HG03520 (cell line): ENCODE results near the gene APOC3.
"Not testable (repeated sequence)": the region's sequence is repeated elsewhere in the genome, so short reads cannot be mapped to it uniquely, and the experiment has no call there.

Source experiments
- ATAC-seq: cut with Tn5 transposase; IDR thresholded peaks from one replicate; pipeline ENCODE4 v1.9.1; 2021; ENCODE audit warnings: mild to moderate bottlenecking, moderate library complexity; ENCODE audit not compliant: unreplicated experiment

The APOC3 gene

DNA sequence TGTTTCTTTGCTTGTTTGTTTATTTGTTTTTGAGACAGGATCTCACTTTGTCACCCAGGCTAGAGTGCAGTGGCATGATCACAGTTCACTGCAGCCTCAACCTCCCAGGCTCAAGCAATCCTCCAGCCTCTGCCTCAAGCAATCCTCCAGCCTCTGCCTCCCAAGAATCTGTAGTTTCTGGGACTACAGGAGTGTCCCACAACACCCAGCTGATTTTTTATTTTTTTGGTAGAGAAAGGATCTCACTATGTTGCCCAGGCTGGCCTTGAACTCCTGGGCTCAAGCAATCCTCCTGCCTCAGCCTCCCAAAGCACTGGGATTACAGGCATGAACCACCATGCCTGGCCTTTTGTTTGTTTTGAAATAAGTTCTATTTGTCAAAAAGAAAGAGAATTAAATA, 28.0 kb upstream of the APOC3 start:
- ATAC-seq = not testable (repeated sequence)

- no peak for ATAC-seq
Measured at GRCh38 chr11:116804001-116804400, 25.7 kb upstream of the APOC3 start.

DNA sequence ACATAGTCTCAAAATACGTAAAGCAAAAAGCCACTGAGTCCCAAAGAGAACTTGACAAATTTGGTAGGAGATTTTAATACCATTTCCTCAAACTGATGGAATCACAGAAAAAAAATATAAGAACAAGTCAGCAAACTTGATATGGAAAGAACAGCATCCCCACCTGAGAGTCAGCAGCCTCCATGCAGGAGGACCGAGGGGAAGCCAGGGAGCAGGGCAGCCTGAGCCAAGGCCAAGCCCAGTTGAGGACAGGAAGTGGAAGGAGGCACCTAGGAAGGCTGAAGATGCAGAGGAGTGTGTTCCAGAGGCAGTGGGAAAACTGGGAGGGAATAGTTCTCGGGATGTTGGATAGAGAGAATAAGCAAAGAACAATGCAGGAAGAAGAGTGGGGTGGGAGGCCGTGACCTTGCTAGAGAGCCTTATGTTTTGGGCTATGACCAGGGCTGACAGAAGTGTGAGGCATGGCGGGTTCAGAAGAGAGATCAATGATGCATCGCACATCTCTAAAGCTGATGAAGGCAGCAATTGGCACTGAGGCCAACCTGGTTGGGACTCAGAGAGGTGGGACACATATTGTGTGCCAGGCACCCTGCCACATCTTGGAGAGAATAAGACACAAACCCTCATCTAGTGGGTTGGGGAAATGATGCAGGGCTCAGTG, 22.0 kb upstream of the APOC3 start:
- ATAC-seq = no peak

DNA sequence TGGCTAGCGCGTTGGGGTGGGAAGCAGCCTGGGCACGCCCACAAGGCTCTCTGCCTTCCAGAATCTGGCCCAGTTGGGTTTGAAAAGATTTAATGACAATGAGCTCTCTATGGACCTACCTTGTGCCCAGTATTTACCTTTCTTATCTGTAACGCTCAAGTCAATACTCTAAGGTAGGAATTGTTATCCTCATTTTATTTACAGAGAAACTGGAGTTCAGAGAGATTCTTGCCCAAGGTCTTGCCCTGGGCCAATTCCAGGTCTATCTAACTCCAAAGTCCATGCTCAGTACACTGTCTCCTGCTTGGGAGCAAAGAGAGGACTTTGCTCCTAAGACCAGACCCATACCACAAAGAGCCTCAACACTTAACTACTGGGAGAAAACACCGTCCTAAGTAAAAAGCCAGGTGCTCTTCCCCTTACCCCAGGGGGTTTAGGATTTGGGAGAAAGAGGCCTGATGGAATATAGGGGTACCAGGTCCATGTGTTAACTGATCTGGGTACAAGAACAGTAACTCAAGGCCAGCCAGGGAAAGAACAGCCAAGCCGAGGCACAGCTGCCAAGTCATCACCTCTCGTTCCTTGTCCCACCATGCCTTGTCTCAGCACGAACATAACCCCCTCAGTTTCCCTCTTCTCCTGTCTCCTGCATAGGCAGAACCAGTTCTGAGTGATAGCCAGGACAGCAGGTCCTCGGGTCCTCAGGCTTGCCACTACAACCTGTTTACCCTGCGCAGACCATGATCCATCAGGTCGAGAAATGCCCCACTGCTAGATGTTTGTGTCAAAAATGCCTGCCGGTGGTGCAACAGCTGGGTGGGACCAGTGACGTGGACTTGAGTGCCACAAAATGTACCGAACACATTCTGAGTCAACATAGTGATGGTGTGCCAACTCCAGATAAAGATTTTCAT, 21.2 kb upstream of the APOC3 start:
- no peak for ATAC-seq

GRCh38 chr11:116811194-116811593, 18.5 kb upstream of the APOC3 start:
- no peak for ATAC-seq

DNA sequence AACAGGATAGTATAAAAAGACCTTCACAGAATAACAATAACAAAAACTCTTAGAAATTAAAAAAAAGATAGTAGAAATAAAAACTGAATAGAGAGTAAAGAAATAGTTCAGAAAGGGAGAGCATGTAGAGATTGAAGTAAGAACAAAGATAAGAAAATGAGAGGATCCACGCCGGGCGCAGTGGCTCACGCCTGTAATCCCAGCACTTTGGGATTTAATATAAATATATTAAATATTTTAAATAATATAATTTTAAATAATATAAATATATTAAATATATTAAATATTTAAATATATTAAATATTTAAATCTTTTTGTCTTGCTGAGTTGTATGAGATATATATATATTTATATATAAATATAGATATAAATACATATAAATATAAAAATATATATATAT, 17.6 kb upstream of the APOC3 start:
- ATAC-seq = no peak

GRCh38 chr11:116813170-116813569, 16.5 kb upstream of the APOC3 start:
- ATAC-seq = no peak

DNA sequence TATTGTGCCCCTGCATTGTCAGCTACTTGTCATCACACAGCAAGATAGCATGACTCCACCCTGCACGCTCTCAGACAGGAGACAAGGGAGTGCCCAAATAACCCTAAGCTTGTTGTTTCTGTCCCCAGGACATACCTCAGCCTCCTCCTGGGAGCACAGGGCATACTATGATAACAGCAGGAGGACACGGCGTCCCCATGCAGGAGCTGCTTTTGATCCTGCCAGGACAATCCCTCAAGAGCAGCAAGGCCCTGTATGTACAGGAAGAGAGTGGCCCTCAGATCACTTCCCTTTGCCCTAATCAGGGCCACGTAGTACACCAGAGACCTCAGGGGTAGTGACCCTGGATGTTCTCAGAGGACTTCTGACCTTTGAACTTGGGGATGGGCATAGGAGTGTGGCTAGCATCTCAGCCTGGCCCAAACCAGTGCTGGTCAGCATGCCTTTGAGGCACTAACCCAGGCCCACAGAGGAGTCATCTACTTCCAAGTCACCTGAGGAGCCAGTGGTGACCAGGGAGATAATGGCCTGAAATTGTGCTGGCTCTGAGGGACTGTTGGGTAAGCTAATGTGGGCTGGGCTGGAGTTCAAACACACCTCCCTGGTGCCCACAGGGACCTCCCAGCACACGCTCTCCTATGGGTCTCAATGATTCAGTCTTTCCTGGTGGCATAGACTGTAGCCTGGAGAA, 15.8 kb upstream of the APOC3 start:
- ATAC-seq = no peak

- ATAC-seq = no peak
Measured at GRCh38 chr11:116814502-116814901, 15.2 kb upstream of the APOC3 start.

GRCh38 chr11:116819049-116819448, 10.7 kb upstream of the APOC3 start:
- ATAC-seq = no peak

GRCh38 chr11:116821050-116821918, 8.4 kb upstream of the APOC3 start:
- no peak for ATAC-seq

GRCh38 chr11:116822575-116822974, 7.1 kb upstream of the APOC3 start:
- ATAC-seq = no peak

DNA sequence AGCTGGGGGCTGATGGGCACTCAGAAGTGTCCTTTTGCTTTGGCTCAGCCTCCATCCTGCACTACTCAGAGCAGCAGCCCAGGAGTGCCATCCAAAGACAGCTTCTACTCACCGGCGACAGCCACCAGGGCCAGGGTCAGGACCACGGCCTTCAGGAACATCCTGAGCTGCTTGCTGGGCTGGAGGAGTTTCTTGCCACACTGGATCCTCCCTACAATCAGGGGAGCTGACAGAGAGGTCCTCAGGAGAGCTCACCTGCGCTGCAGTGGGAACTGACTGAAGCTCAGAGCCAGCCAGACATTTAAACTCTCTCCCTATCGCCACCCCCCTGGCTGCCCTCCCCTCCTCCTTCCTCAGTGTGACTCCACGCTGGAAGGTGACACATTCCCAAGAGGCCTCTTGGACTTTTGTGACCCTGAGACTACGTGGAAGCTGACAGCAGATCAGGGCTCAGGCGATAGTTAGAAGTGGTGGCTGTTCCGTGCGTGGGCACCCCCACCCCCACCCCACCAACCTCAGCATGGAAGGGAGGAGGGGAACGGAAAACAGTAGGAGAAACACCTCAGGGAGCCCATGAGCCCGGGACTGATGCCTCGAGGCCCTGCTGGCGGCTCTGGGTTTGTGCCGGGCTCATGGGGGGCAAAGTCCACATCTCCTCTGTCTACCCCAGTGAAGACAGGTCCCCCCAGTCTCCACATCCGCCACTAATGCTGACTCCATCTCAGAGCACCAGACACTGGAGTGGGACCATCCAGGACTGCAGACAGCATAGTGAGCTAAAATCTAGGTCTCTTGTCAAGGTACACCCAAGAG, 6.5 kb upstream of the APOC3 start, which contains the start of gene APOA4:
Gene APOA4 (minus strand): TSS at position 274 of the 813 bp plus-strand sequence. CDS start 113 bp downstream, at position 161.
- ATAC-seq = no peak

- no peak for ATAC-seq
Measured at GRCh38 chr11:116825434-116825833, 4.3 kb upstream of the APOC3 start.

DNA sequence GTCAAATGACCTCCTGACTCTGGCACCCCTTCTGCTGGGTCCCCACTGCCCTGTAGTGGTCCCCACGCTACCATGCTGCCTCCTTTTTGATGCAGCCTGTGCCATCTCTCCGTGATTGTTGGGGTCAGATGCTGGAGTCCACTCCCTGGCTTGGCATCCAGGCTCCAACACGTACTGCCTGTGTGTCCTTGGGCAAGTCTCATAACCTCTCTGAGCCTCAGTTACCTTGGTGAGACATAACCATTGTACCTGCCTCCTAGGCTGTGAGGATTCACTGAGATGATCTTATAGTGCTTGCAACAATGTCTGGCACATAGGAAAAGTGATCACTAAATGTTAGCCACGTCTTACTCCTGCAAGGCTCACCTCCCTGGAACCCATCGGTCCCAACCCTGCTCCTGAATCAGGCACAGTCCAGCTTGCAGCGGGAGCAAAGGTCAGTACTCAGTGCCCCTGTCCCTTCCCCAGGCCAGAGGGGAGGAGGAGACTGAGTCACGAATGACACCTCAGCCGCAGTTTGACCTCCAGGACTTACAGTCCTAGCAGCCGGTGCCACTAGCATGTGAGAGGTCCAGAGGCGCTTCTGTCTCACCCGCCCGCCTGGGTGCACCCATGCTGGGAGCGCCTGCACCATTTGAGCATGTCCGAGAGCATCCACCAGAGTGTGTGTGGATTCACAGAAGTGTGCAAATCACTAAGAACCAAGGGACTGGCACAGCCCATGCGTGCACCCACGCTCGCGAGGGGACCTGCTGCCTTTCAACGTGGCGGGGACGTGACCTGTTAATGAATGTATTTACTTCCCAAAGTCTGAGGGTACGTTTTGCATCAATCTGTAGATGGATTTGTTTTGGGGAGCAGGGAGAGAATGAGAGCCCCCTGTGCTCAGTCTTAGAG, 3.6 kb upstream of the APOC3 start:
- ATAC-seq = no peak

GRCh38 chr11:116826751-116827431, 2.8 kb upstream of the APOC3 start:
- ATAC-seq = no peak

GRCh38 chr11:116827461-116827860, 2.2 kb upstream of the APOC3 start:
- no peak for ATAC-seq
